Measurements from ENCODE around the gene DPP6.

GRCh38 chr7:154581251-154581890 lies 529.2 kb downstream of the DPP6 start:
- TF ChIP-seq CTCF (conservative IDR thresholded peaks at IDR 0.05; ENCODE audit: low read length), result no peak
- no peak for TF ChIP-seq EZH2phosphoT487 (IDR thresholded peaks at IDR 0.05; ENCODE audit: borderline replicate concordance)

Measured in Loucy (cell line).